Measurements from ENCODE around the gene PDLIM3.

The PDLIM3 gene

DNA sequence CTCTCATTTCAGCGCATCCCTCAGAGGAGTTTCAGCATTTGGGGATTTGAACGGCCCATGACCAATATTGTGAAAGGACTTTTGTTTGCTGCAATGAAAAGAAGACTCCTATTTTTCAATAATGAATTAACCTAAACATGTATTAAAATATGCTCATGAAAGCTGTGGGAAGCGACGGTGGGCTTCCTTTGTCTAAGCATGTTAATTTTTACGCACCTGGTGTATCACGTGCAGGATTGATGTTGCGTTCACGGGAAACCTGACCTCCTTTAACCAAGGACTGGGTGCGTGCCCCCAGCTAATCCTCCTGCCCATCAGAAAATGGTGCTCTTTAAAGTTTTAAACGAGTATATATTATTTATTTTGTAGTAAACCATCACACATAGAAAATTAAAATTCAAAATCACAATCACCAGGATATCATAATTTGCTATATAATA lies 63.2 kb downstream of the PDLIM3 start:
- Histone ChIP-seq H3K36me3 (ENCODE audit: control insufficient read depth, low read length) (no peaks in the 10 kb centered on the region), H3K27me3 (ENCODE audit: control insufficient read depth, low read length) (peaks cover 38% of the 10 kb centered on the region), H3F3A (ENCODE audit: control insufficient read depth, insufficient read depth) (peaks cover 8% of the 10 kb centered on the region; the same call in 1 of the 2 replicates), H3K4me1 (ENCODE audit: control insufficient read depth, low read length) (peaks cover 15% of the 10 kb centered on the region), H3K9me2 (replicated peaks; ENCODE audit: control insufficient read depth, low read length) (no peaks in the 10 kb centered on the region), H3K27ac (ENCODE audit: low read depth, low read length) (no peak overlapping the region), H3K9me3 (ENCODE audit: control insufficient read depth, insufficient read depth, low read length) (no peaks in the 10 kb centered on the region), H3K4me3 (ENCODE audit: low read length) (peak overlapping the region; percentile 81), H3K79me2 (ENCODE audit: control insufficient read depth, low read length) (no peaks in the 10 kb centered on the region), H4K20me1 (ENCODE audit: control insufficient read depth, insufficient read depth, low read depth, low read length) (no peaks in the 10 kb centered on the region; the same call in 1 of the 2 replicates), H3K4me2 (ENCODE audit: low read length) (peak overlapping the region; percentile 95)
- TF ChIP-seq EZH2phosphoT487 (IDR thresholded peaks at IDR 0.05; ENCODE audit: borderline replicate concordance, low read length) = no peak
- TF ChIP-seq, protein P1, sequence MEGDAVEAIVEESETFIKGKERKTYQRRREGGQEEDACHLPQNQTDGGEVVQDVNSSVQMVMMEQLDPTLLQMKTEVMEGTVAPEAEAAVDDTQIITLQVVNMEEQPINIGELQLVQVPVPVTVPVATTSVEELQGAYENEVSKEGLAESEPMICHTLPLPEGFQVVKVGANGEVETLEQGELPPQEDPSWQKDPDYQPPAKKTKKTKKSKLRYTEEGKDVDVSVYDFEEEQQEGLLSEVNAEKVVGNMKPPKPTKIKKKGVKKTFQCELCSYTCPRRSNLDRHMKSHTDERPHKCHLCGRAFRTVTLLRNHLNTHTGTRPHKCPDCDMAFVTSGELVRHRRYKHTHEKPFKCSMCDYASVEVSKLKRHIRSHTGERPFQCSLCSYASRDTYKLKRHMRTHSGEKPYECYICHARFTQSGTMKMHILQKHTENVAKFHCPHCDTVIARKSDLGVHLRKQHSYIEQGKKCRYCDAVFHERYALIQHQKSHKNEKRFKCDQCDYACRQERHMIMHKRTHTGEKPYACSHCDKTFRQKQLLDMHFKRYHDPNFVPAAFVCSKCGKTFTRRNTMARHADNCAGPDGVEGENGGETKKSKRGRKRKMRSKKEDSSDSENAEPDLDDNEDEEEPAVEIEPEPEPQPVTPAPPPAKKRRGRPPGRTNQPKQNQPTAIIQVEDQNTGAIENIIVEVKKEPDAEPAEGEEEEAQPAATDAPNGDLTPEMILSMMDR (IDR thresholded peaks at IDR 0.05; ENCODE audit: low read depth, low read length, poor library complexity, severe bottlenecking) = no peak

DNA sequence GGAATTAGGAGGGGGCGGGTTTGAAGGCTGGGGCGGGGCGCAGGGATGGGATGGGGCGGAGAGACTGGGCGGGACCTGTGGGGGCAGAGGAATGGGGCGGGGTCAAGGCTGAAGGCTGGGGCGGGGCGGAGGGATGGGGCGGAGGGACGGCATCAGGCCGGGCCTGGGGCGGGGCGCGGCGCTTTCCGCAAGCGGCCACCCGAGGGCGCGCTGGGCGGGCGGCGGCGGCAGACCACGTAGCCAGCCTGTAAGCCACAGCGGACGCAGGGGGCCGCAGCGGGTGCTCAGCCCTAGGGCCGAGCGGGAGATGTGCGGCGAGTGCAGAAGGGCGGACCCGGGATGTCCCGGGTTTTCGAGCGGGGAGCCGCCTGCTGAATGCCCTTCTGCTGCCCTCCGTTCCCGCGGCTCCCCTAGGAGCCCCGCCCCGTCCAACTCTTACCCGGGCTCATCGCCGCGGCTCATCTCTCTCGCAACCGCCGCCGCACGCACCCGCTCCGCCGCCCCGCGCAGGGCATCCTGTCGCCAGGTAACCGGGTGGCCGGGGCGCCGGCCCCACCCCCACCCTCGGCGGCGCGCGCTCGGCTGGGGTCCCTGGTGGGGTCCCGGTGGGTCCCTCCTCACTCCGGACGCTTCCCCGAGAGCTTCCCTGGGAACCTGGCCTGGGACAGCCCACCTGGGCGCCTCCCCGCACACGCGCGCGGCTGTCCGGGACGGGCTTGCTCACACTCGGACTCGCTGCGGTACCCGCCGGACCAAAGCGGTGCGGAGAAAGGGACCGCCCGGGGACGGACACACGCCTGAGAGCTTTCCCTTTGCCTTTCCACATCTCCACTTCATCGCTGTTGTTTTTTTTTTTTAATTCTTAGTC lies 63.8 kb downstream of the PDLIM3 start, which contains the start of gene CCDC110:
CCDC110 (minus strand) TSS at position 499 of the 868 bp plus-strand sequence; CDS start at position 449, 50 bp downstream.
- Histone ChIP-seq H3K9me3 (ENCODE audit: control insufficient read depth, insufficient read depth, low read length) (no peaks in the 10 kb centered on the region), H3K4me3 (ENCODE audit: low read length) (peak within 1 kb of the TSS; percentile 81), H3K4me1 (ENCODE audit: control insufficient read depth, low read length) (peaks cover 15% of the 10 kb centered on the region), H3K27ac (ENCODE audit: low read depth, low read length) (no peak within 1 kb of the TSS), H3F3A (ENCODE audit: control insufficient read depth, insufficient read depth) (peaks cover 8% of the 10 kb centered on the region; the same call in 1 of the 2 replicates), H3K4me2 (ENCODE audit: low read length) (peak within 1 kb of the TSS; percentile 95), H3K36me3 (ENCODE audit: control insufficient read depth, low read length) (no peaks in the 10 kb centered on the region), H3K9me2 (replicated peaks; ENCODE audit: control insufficient read depth, low read length) (no peaks in the 10 kb centered on the region), H3K79me2 (ENCODE audit: control insufficient read depth, low read length) (no peaks in the 10 kb centered on the region), H4K20me1 (ENCODE audit: control insufficient read depth, insufficient read depth, low read depth, low read length) (no peaks in the 10 kb centered on the region; the same call in 1 of the 2 replicates), H3K27me3 (ENCODE audit: control insufficient read depth, low read length) (peaks cover 41% of the 10 kb centered on the region)
- TF ChIP-seq EZH2phosphoT487 (IDR thresholded peaks at IDR 0.05; ENCODE audit: borderline replicate concordance, low read length) = no peak
- TF ChIP-seq, protein P1 (IDR thresholded peaks at IDR 0.05; ENCODE audit: low read depth, low read length, poor library complexity, severe bottlenecking) = peak; percentile 54

DNA sequence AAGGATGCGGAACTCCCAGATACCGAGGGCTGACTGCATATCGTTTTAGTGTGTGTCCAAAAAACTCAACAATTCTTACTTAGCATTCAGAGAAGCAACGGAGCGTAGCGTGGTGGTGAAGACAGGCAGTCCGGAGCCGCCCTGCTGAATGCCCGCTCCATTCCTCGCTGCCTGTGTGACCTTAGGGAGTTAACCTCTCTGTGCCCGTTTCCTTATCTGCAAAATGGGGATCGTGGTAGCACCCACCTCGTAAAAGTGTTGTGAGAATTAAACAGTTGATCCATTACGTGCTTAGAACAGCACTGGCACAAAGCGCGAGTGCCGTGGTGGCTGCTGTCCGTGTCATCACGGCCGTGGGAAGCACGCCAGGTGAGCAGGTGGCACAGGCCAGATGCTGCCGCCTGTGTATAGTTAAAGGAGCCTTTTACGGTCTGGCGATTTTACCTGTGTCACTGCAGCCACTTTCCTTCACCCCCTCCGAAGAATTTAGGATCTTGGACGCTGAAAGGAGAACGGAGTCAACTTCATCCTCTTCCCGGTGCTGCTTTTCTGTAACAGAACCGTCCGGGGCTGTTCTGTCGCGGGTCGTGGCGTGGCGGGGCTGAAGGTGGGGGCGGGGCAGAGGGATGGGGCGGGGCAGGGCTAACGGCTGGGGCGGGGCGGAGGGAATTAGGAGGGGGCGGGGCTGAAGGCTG lies 64.7 kb downstream of the PDLIM3 start:
- peaks cover 41% of the 10 kb centered on the region for H3K27me3 ChIP-seq (ENCODE audit: control insufficient read depth, low read length)

More for the DNA sequence above, 64.7 kb downstream of the PDLIM3 start:
- no peaks in the 10 kb centered on the region; the same call in 1 of the 2 replicates for H4K20me1 ChIP-seq (ENCODE audit: control insufficient read depth, insufficient read depth, low read depth, low read length)
- no peaks in the 10 kb centered on the region for H3K79me2 ChIP-seq (ENCODE audit: control insufficient read depth, low read length)
- H3K9me2 ChIP-seq (replicated peaks; ENCODE audit: control insufficient read depth, low read length) = no peaks in the 10 kb centered on the region
- peaks cover 8% of the 10 kb centered on the region; the same call in 1 of the 2 replicates for H3F3A ChIP-seq (ENCODE audit: control insufficient read depth, insufficient read depth)
- H3K9me3 ChIP-seq (ENCODE audit: control insufficient read depth, insufficient read depth, low read length) = no peaks in the 10 kb centered on the region
- peaks cover 15% of the 10 kb centered on the region for H3K4me1 ChIP-seq (ENCODE audit: control insufficient read depth, low read length)
- H3K36me3 ChIP-seq (ENCODE audit: control insufficient read depth, low read length) = no peaks in the 10 kb centered on the region
- TF ChIP-seq EZH2phosphoT487 (IDR thresholded peaks at IDR 0.05; ENCODE audit: borderline replicate concordance, low read length) = peak; percentile 49; the same call in 1 of the 2 replicates
- TF ChIP-seq, protein P1 (IDR thresholded peaks at IDR 0.05; ENCODE audit: low read depth, low read length, poor library complexity, severe bottlenecking) = no peak
- H3K4me3 ChIP-seq (ENCODE audit: low read length) = peak overlapping the region; percentile 77
- H3K27ac ChIP-seq (ENCODE audit: low read depth, low read length) = no peak overlapping the region
- H3K4me2 ChIP-seq (ENCODE audit: low read length) = peak overlapping the region; percentile 88

Data from DOHH2 (cell line).